ENCODE measurements around the gene AHCY. TPM values are rescaled to one million over a fixed set of nuclear protein-coding genes. Genes with fewer than 3 reads are reported as not detected.
A peak's percentile ranks its signal among the peaks of the same experiment; 100 is the strongest.
"Not testable (repeated sequence)": the region's sequence is repeated elsewhere in the genome, so short reads cannot be mapped to it uniquely, and the experiment has no call there.

Gene AHCY
- total RNA-seq, 1 donor from 2014 or later: 59.6 TPM

GRCh38 chr20:34290471-34290870 is 12.7 kb downstream of the AHCY start:
- no peak for DNase-seq
- Histone ChIP-seq H3K27me3 (no peaks in the 10 kb centered on the region), H3K27ac (no peak overlapping the region), H3K4me3 (no peak overlapping the region), H3K9me3 (no peaks in the 10 kb centered on the region), H3K36me3 (peaks cover 61% of the 10 kb centered on the region), H3K4me1 (no peaks in the 10 kb centered on the region)
- intact Hi-C loops (cut with DNase I): no loop called here
- TF ChIP-seq CTCF (IDR thresholded peaks at IDR 0.05): no peak
- ATAC-seq: no peak

GRCh38 chr20:34287500-34287899 is 15.7 kb downstream of the AHCY start:
- DNase-seq; H3K27ac ChIP-seq; H3K4me1 ChIP-seq; H3K9me3 ChIP-seq; intact Hi-C loops (cut with DNase I); H3K27me3 ChIP-seq; ATAC-seq; H3K4me3 ChIP-seq: not testable (repeated sequence)
- peaks cover 62% of the 10 kb centered on the region for H3K36me3 ChIP-seq

- Histone ChIP-seq H3K36me3 (peaks cover 54% of the 10 kb centered on the region), H3K4me1 (no peaks in the 10 kb centered on the region), H3K9me3 (no peaks in the 10 kb centered on the region), H3K27ac (no peak overlapping the region), H3K4me3 (no peak overlapping the region), H3K27me3 (no peaks in the 10 kb centered on the region)
- DNase-seq (no peak), ATAC-seq (no peak)
- intact Hi-C loops (cut with DNase I): no loop called here
- no peak for TF ChIP-seq CTCF (IDR thresholded peaks at IDR 0.05)
Measured at GRCh38 chr20:34285450-34285849, 17.7 kb downstream of the AHCY start.

- DNase-seq (no peak), ATAC-seq (no peak)
- H3K36me3 ChIP-seq: peaks cover 49% of the 10 kb centered on the region
- intact Hi-C loops (cut with DNase I): no loop called here
- no peaks in the 10 kb centered on the region for H3K4me1 ChIP-seq
- no peak for TF ChIP-seq CTCF (IDR thresholded peaks at IDR 0.05)
- no peaks in the 10 kb centered on the region for H3K27me3 ChIP-seq
- H3K4me3 ChIP-seq: no peak overlapping the region
- H3K27ac ChIP-seq: no peak overlapping the region
- H3K9me3 ChIP-seq: no peaks in the 10 kb centered on the region
Measured at GRCh38 chr20:34283844-34284243, 19.3 kb downstream of the AHCY start.

- H3K4me1 ChIP-seq: no peaks in the 10 kb centered on the region
- H3K27me3 ChIP-seq: no peaks in the 10 kb centered on the region
- no peak for TF ChIP-seq CTCF (IDR thresholded peaks at IDR 0.05)
- peaks cover 39% of the 10 kb centered on the region for H3K36me3 ChIP-seq
- ATAC-seq (peak; percentile 35), DNase-seq (no peak)
- intact Hi-C loops (cut with DNase I): no loop called here
- no peak overlapping the region for H3K4me3 ChIP-seq
- no peaks in the 10 kb centered on the region for H3K9me3 ChIP-seq
- no peak overlapping the region for H3K27ac ChIP-seq
Measured at GRCh38 chr20:34282041-34282440, 21.1 kb downstream of the AHCY start.

- intact Hi-C loops (cut with DNase I): no loop called here
- Histone ChIP-seq H3K27me3 (no peaks in the 10 kb centered on the region), H3K9me3 (no peaks in the 10 kb centered on the region), H3K27ac (no peak overlapping the region), H3K4me1 (no peaks in the 10 kb centered on the region), H3K36me3 (peaks cover 44% of the 10 kb centered on the region), H3K4me3 (no peak overlapping the region)
- ATAC-seq (no peak), DNase-seq (no peak)
- no peak for TF ChIP-seq CTCF (IDR thresholded peaks at IDR 0.05)
Measured at GRCh38 chr20:34281177-34281576, 22.0 kb downstream of the AHCY start.
